ENCODE data around the gene INHBE. TPM values are rescaled to one million over a fixed set of nuclear protein-coding genes. Genes with fewer than 3 reads are reported as not detected.

The INHBE gene
- total RNA-seq, 1 experiment from 2014 or later = 10.1 TPM

DNA sequence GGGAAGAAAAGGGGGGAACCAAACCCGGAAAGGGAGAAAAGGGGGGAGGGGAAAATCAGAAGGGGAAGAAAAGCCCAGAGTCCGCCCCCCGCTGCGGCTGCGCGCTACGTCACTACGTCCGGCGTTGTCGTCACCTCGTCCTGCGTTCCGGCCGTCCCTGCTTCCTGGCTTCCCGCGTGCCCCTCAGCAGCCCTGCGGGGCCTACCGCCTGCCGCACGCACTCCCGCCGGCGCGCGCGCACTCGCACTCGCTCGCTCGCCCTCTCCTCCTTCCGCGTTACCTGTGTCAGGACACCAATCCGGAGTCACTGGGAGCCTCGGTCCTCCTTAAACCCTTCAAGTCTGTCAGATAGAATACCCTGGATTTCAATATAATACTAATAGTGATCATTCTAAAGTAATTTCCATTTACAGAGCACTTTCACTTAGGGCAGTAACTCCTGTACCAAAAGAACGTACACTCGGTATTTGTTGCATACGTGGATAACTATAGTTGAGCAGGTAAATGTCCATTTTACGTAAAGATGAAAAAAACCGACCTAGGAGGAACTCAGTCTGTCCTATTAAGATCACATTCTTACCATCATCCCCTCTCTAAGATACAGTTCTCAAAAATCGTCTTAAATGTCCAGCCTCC, 24.1 kb upstream of the INHBE start, which contains the start of gene R3HDM2:
R3HDM2 (minus strand) TSS at position 113 of the 636 bp plus-strand sequence. CDS start 120,615 bp downstream, outside the sequence.
- no peaks in the 10 kb centered on the region for H4K20me1 ChIP-seq (ENCODE audit: control insufficient read depth, insufficient read depth, insufficient read length)
- H3K18ac ChIP-seq (ENCODE audit: insufficient read length, low read depth, low read length) = peak within 1 kb of the TSS; percentile 70
- no peak within 1 kb of the TSS for H3K23ac ChIP-seq (ENCODE audit: insufficient read length, low read depth, low read length)
- peak within 1 kb of the TSS; percentile 78 for H3K9ac ChIP-seq (ENCODE audit: extremely low read depth, insufficient read length, low read length)
- H3K27ac ChIP-seq (ENCODE audit: insufficient read length, low read depth, low read length) = no peak within 1 kb of the TSS
- H2BK15ac ChIP-seq (ENCODE audit: low read depth, low read length) = no peak within 1 kb of the TSS
- Mint-ChIP-seq H3K36me3 (ENCODE audit: insufficient read depth in 1 of 3, low read depth in 3 of 3) (peaks cover 0 to 6% (median 0%) of the 10 kb centered on the region in 3 experiments; a peak in 2 of 7 replicates), H3K4me1 (peaks cover 24 to 36% of the 10 kb centered on the region in 2 experiments), H3K27ac (peak within 1 kb of the TSS; percentile 96 to 99 (median 96)), H3K9me3 (no peaks in the 10 kb centered on the region; a peak in 1 of 5 replicates), H3K27me3 (ENCODE audit: low read depth) (no peaks in the 10 kb centered on the region), H3K4me3 (peak within 1 kb of the TSS; percentile 90 to 99)
- H2BK120ac ChIP-seq (ENCODE audit: low read depth, low read length, poor library complexity, severe bottlenecking) = no peak within 1 kb of the TSS
- H3T11ph ChIP-seq (ENCODE audit: low read length) = no peak within 1 kb of the TSS
- H3K23me2 ChIP-seq (ENCODE audit: insufficient read length, low read depth, low read length, poor library complexity, severe bottlenecking) = peaks cover 8% of the 10 kb centered on the region
- H3K4me2 ChIP-seq (ENCODE audit: insufficient read depth, insufficient read length, low read length) = peak within 1 kb of the TSS; percentile 61
- H2AFZ ChIP-seq (ENCODE audit: low read length) = no peak within 1 kb of the TSS
- H2BK20ac ChIP-seq (ENCODE audit: low read depth, low read length, poor library complexity, severe bottlenecking) = no peak within 1 kb of the TSS
- H3K9me3 ChIP-seq (ENCODE audit: control insufficient read depth, low read depth, low read length) = no peaks in the 10 kb centered on the region
- no peaks in the 10 kb centered on the region for H3K27me3 ChIP-seq (ENCODE audit: insufficient read depth, low read length)
- no peak within 1 kb of the TSS for H4K8ac ChIP-seq (replicated peaks; ENCODE audit: insufficient read length, low read depth, low read length)
- no peaks in the 10 kb centered on the region for H3K4me1 ChIP-seq (ENCODE audit: insufficient read depth, low read length)
- peak within 1 kb of the TSS; percentile 60; the same call in 1 of the 2 replicates for H3K14ac ChIP-seq (ENCODE audit: insufficient read depth, low read length)
- H2BK12ac ChIP-seq (ENCODE audit: insufficient read length, low read depth, low read length) = no peak within 1 kb of the TSS
- H2BK5ac ChIP-seq (ENCODE audit: insufficient read length, low read length) = no peak within 1 kb of the TSS
- DNase-seq = peak; percentile 97
- H3K4ac ChIP-seq (ENCODE audit: low read depth, low read length) = no peak within 1 kb of the TSS; the same call in 1 of the 2 replicates
- TF ChIP-seq CTCF (conservative IDR thresholded peaks at IDR 0.05) = no peak
- no peaks in the 10 kb centered on the region for H3K79me1 ChIP-seq (ENCODE audit: insufficient read depth, low read depth, low read length, poor library complexity, severe bottlenecking)
- H3K56ac ChIP-seq (ENCODE audit: insufficient read length, low read depth, low read length) = no peak within 1 kb of the TSS
- H4K91ac ChIP-seq (ENCODE audit: insufficient read length, low read depth, low read length) = no peak within 1 kb of the TSS
- no peaks in the 10 kb centered on the region for H3K79me2 ChIP-seq (ENCODE audit: insufficient read depth, low read length)
- H4K5ac ChIP-seq (ENCODE audit: insufficient read length, low read depth, low read length) = no peak within 1 kb of the TSS
- no CpG with 5 or more reads among the region's 41 CpGs for WGBS (ENCODE audit: extremely low coverage, insufficient read length, low lambda C conversion rate)
- no peak within 1 kb of the TSS for H2AK5ac ChIP-seq (ENCODE audit: insufficient read length, low read length)

Measured in H9 (cell line).